GM23338 (cell line): ENCODE data around the gene PEX10. TPM values are rescaled to one million over a fixed set of nuclear protein-coding genes. Genes with fewer than 3 reads are reported as not detected.

Experiments
- ATAC-seq: fragments of 200-7000 bp; cut with Tn5 transposase; 3 replicates; pipeline ENCODE4 v1.9.1; 2020
- DNase-seq: peaks from one replicate; pipeline ENCODE4 v3.0.0-alpha.2; 2015; ENCODE audit warnings: low spot score
- H2AFZ ChIP-seq: fragments of 200-600 bp; sonication (generic); 2 replicates; pipeline ENCODE4 v1.8.0; 2016; ENCODE audit warnings: antibody characterized with exemption, mild to moderate bottlenecking, moderate library complexity
- H3F3A ChIP-seq: fragments of 200-600 bp; sonication (generic); replicated peaks from 2 replicates; pipeline ENCODE4 v1.8.0; 2017; ENCODE audit warnings: antibody characterized with exemption, mixed run types, low read depth
- H3K27ac ChIP-seq: fragments of 200-600 bp; sonication (generic); 2 replicates; pipeline ENCODE4 v1.6.1; 2016; ENCODE audit warnings: low read depth
- H3K27me3 ChIP-seq: fragments of 200-600 bp; sonication (generic); 2 replicates; pipeline ENCODE4 v1.8.0; 2016; ENCODE audit warnings: mild to moderate bottlenecking, mixed run types, moderate library complexity; ENCODE audit not compliant: insufficient read depth
- H3K36me3 ChIP-seq: fragments of 200-600 bp; sonication (generic); 2 replicates; pipeline ENCODE4 v1.8.0; 2016; ENCODE audit warnings: mild to moderate bottlenecking; ENCODE audit not compliant: insufficient read depth
- H3K4me1 ChIP-seq: fragments of 200-600 bp; sonication (generic); 2 replicates; pipeline ENCODE4 v1.8.0; 2016; ENCODE audit warnings: mild to moderate bottlenecking, moderate library complexity; ENCODE audit not compliant: insufficient read depth
- H3K4me2 ChIP-seq: fragments of 200-600 bp; sonication (generic); 2 replicates; pipeline ENCODE4 v1.7.1; 2017; ENCODE audit warnings: mixed run types
- H3K4me3 ChIP-seq: fragments of 200-600 bp; sonication (generic); 2 replicates; pipeline ENCODE4 v1.6.1; 2016; ENCODE audit warnings: mixed run types
- H3K79me2 ChIP-seq: fragments of 200-600 bp; sonication (generic); replicated peaks from 2 replicates; pipeline ENCODE4 v1.8.0; 2017; ENCODE audit warnings: mild to moderate bottlenecking; ENCODE audit not compliant: insufficient read depth
- H3K9me2 ChIP-seq: fragments of 200-600 bp; sonication (generic); 2 replicates; pipeline ENCODE4 v1.8.0; 2017; ENCODE audit not compliant: insufficient read depth
- H4K20me1 ChIP-seq: fragments of 200-600 bp; sonication (generic); replicated peaks from 2 replicates; pipeline ENCODE4 v1.8.0; 2017; ENCODE audit warnings: mild to moderate bottlenecking; ENCODE audit not compliant: insufficient read depth
- H3K27ac Mint-ChIP-seq: 2 replicates; pipeline ENCODE4 v1.8.0; 2020; ENCODE audit warnings: inconsistent platforms, mild to moderate bottlenecking, moderate library complexity, mixed read lengths
- H3K27me3 Mint-ChIP-seq: 3 replicates; pipeline ENCODE4 v1.8.0; 2022; ENCODE audit warnings: low read depth, mild to moderate bottlenecking, moderate library complexity, mixed read lengths, inconsistent platforms; ENCODE audit not compliant: insufficient read depth, poor library complexity
- H3K36me3 Mint-ChIP-seq: 3 replicates; pipeline ENCODE4 v1.8.0; 2021; ENCODE audit warnings: low read depth, mild to moderate bottlenecking, inconsistent platforms, moderate library complexity, mixed read lengths
- H3K4me1 Mint-ChIP-seq: 3 replicates; pipeline ENCODE4 v1.8.0; 2020; ENCODE audit warnings: mild to moderate bottlenecking, inconsistent platforms, mixed read lengths
- H3K4me3 Mint-ChIP-seq: 3 replicates; pipeline ENCODE4 v1.8.0; 2021; ENCODE audit warnings: moderate library complexity, mild to moderate bottlenecking, inconsistent platforms, mixed read lengths
- H3K9me3 Mint-ChIP-seq: 3 replicates; pipeline ENCODE4 v1.8.0; 2020; ENCODE audit warnings: moderate library complexity, mild to moderate bottlenecking, inconsistent platforms, mixed read lengths
- CREB1 ChIP-seq: fragments of 250-450 bp; sonication (Bioruptor Pico); IDR thresholded peaks from 2 replicates; pipeline ENCODE4 v1.5.0; 2020; ENCODE audit warnings: low read depth, mild to moderate bottlenecking, moderate library complexity
- CTCF ChIP-seq, 2 experiments: fragments of 200-600 bp in 1 of 2; sonication (generic) in 1 of 2; conservative IDR thresholded peaks; 2 replicates each; pipeline versions ENCODE4 v1.5.1 to v1.6.1; 2016 to 2017; ENCODE audit warnings: antibody characterized with exemption in 2 of 2, low read depth in 2 of 2, mild to moderate bottlenecking in 2 of 2, moderate library complexity in 1 of 2
- ETS1 ChIP-seq: IDR thresholded peaks from 2 replicates; pipeline ENCODE4 v1.6.1; 2016; ENCODE audit warnings: antibody characterized with exemption
- JUNB ChIP-seq: IDR thresholded peaks from one replicate; pipeline ENCODE4 v1.6.1; 2016; ENCODE audit warnings: antibody characterized with exemption; ENCODE audit not compliant: unreplicated experiment
- NANOG ChIP-seq: IDR thresholded peaks from 2 replicates; pipeline ENCODE4 v1.6.1; 2016; ENCODE audit warnings: antibody characterized with exemption, borderline replicate concordance
- POLR2AphosphoS5 ChIP-seq: IDR thresholded peaks from 2 replicates; pipeline ENCODE4 v1.6.1; 2016; ENCODE audit warnings: antibody characterized with exemption, low read depth
- STAT1 ChIP-seq: IDR thresholded peaks from one replicate; pipeline ENCODE4 v1.6.1; 2016; ENCODE audit warnings: antibody characterized with exemption; ENCODE audit not compliant: unreplicated experiment
- ZNF462 ChIP-seq: fragments of 250-450 bp; sonication (Bioruptor Pico); IDR thresholded peaks from 2 replicates; pipeline ENCODE4 v1.5.0; 2020; ENCODE audit warnings: mild to moderate bottlenecking, moderate library complexity
- polyA plus RNA-seq: library from polyadenylated mRNA; unstranded; fragments of >200 nt; fragmentation: Nextera tagmentation; extraction: Ambion mirVana; gene quantifications from 2 replicates; pipeline ENCODE4 v1.2.1, GENCODE V29; 2016
- total RNA-seq: library from RNA; depleted of rRNA; stranded (reverse); fragments of >200 nt; shearing (Covaris generic); gene quantifications from 2 replicates; pipeline ENCODE4 v1.2.3, GENCODE V29; 2014

Gene PEX10
- total and polyA plus RNA-seq, 2 experiments from 2014 or later = 15.0 to 53.9 TPM

GRCh38 chr1:2405588-2406295, 6.6 kb downstream of the PEX10 start (continued):
- no peak for TF ChIP-seq ZNF462 (CRISPR knock-in tag)

GRCh38 chr1:2404890-2405511, 7.4 kb downstream of the PEX10 start:
- H3K27ac Mint-ChIP-seq = no peak overlapping the region
- no peaks in the 10 kb centered on the region for H3K27me3 ChIP-seq
- H3K4me1 Mint-ChIP-seq = no peaks in the 10 kb centered on the region; the same call in 2 of the 3 replicates
- H3F3A ChIP-seq = peaks cover 14% of the 10 kb centered on the region; the same call in 1 of the 2 replicates
- H3K79me2 ChIP-seq = no peaks in the 10 kb centered on the region
- H3K4me3 Mint-ChIP-seq = no peak overlapping the region
- H3K36me3 ChIP-seq = peaks cover 5% of the 10 kb centered on the region; the same call in 1 of the 2 replicates
- H4K20me1 ChIP-seq = no peaks in the 10 kb centered on the region
- peaks cover 63% of the 10 kb centered on the region for H3K36me3 Mint-ChIP-seq
- H3K4me3 ChIP-seq = no peak overlapping the region
- H3K27me3 Mint-ChIP-seq = peaks cover 16% of the 10 kb centered on the region
- no peaks in the 10 kb centered on the region for H3K9me2 ChIP-seq
- ATAC-seq (no peak), DNase-seq (no peak)
- no peak overlapping the region for H2AFZ ChIP-seq
- H3K4me1 ChIP-seq = no peaks in the 10 kb centered on the region
- H3K9me3 Mint-ChIP-seq = no peaks in the 10 kb centered on the region; the same call in 2 of the 3 replicates
- H3K27ac ChIP-seq = peak overlapping the region; percentile 63
- H3K4me2 ChIP-seq = no peak overlapping the region
- no peak for TF ChIP-seq POLR2AphosphoS5
- no peak for TF ChIP-seq ETS1
- TF ChIP-seq CREB1 (CRISPR knock-in tag) = no peak
- no peak for TF ChIP-seq STAT1
- TF ChIP-seq JUNB = no peak
- TF ChIP-seq NANOG = no peak
- no peak for TF ChIP-seq CTCF (conservative IDR thresholded peaks at IDR 0.05; ENCODE audit: low read depth in 2 of 2)
